Activated B cell treated with CpG ODN at 0.5 μM for 24 hours (primary cell): Measurements from ENCODE around the gene ETNK1. TPM values are rescaled to one million over a fixed set of nuclear protein-coding genes. Genes with fewer than 3 reads are reported as not detected.

Source experiments
- ATAC-seq: fragments of 200-7000 bp; cut with Tn5 transposase; one replicate; pipeline ENCODE4 v1.10.0; 2021; ENCODE audit warnings: low read depth, mild to moderate bottlenecking, moderate library complexity
- CTCF ChIA-PET: fragments of 350-600 bp; sonication (Branson Sonifier 250); formaldehyde crosslinking; loops from one replicate; lab custom pipeline; 2021; ENCODE audit warnings: antibody characterized with exemption; lab: Charles Lee
- POLR2A ChIA-PET: fragments of 350-600 bp; sonication (Branson Sonifier 250); formaldehyde crosslinking; loops from one replicate; lab custom pipeline; 2021; ENCODE audit warnings: antibody characterized with exemption; lab: Charles Lee
- DNase-seq: peaks from one replicate; pipeline ENCODE4 v3.0.0; 2022
- H3K27ac Mint-ChIP-seq: one replicate; pipeline ENCODE4 v1.8.0; 2020; ENCODE audit warnings: mixed read lengths
- H3K27me3 Mint-ChIP-seq: one replicate; pipeline ENCODE4 v1.8.0; 2021; ENCODE audit warnings: mixed read lengths
- H3K36me3 Mint-ChIP-seq: one replicate; pipeline ENCODE4 v1.8.0; 2021; ENCODE audit warnings: low read depth, mixed read lengths
- H3K4me1 Mint-ChIP-seq: one replicate; pipeline ENCODE4 v1.8.0; 2021; ENCODE audit warnings: mixed read lengths
- H3K4me3 Mint-ChIP-seq: one replicate; pipeline ENCODE4 v1.8.0; 2020; ENCODE audit warnings: mild to moderate bottlenecking, mixed read lengths
- H3K9me3 Mint-ChIP-seq: one replicate; pipeline ENCODE4 v1.8.0; 2020; ENCODE audit warnings: mixed read lengths
- intact Hi-C: fragments of 100-400 bp; cut with micrococcal nuclease; formaldehyde crosslinking; loops from one replicate; pipeline ENCODE4 v1.15.1; 2024
- total RNA-seq: library from RNA; stranded (reverse); gene quantifications from 2 replicates; pipeline ENCODE4 v1.2.3, GENCODE V29; 2022
- TF ChIP-seq, protein P1 (sequence below): fragments of 200-600 bp; IDR thresholded peaks from one replicate; pipeline ENCODE4 v1.8.0; 2022; ENCODE audit warnings: antibody characterized with exemption, mild to moderate bottlenecking

Gene ETNK1
- total RNA-seq, 1 donor from 2014 or later, result 98.5 TPM

DNA sequence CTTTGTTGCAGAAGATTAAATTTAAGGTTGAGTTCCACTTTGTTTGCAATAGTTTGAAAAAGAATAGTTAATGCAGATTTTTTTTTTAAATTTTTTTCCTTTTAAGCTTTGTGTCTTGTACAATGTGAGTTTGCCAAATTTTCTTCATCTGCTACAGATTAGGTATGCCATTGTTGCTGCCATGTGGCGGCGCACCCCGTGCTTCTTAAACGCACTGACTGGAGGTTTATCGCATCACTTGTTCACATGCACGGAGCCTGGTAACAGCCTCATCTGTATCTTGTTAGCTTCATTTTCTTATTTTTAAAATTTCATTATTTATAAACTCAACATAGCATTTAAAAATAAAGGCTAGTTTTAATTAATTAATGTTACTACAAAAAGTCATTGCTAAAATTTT is 43.5 kb downstream of the ETNK1 start:
- DNase-seq (no peak), ATAC-seq (no peak)
- Mint-ChIP-seq H3K4me1 (no peaks in the 10 kb centered on the region), H3K4me3 (no peak overlapping the region), H3K9me3 (no peaks in the 10 kb centered on the region), H3K36me3 (peaks cover 42% of the 10 kb centered on the region), H3K27me3 (no peaks in the 10 kb centered on the region), H3K27ac (no peak overlapping the region)
- intact Hi-C loops, result no loop called here
- POLR2A ChIA-PET, result no interaction called here
- TF ChIP-seq, protein P1, sequence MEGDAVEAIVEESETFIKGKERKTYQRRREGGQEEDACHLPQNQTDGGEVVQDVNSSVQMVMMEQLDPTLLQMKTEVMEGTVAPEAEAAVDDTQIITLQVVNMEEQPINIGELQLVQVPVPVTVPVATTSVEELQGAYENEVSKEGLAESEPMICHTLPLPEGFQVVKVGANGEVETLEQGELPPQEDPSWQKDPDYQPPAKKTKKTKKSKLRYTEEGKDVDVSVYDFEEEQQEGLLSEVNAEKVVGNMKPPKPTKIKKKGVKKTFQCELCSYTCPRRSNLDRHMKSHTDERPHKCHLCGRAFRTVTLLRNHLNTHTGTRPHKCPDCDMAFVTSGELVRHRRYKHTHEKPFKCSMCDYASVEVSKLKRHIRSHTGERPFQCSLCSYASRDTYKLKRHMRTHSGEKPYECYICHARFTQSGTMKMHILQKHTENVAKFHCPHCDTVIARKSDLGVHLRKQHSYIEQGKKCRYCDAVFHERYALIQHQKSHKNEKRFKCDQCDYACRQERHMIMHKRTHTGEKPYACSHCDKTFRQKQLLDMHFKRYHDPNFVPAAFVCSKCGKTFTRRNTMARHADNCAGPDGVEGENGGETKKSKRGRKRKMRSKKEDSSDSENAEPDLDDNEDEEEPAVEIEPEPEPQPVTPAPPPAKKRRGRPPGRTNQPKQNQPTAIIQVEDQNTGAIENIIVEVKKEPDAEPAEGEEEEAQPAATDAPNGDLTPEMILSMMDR, result no peak
- CTCF ChIA-PET, result no interaction called here

GRCh38 chr12:22670762-22671161 is 45.8 kb downstream of the ETNK1 start:
- intact Hi-C loops, result loop anchor here (1.0 kb wide), 1 partner anchor 141 kb away; no protein-coding TSS in a partner anchor
- no peaks in the 10 kb centered on the region for H3K4me1 Mint-ChIP-seq
- H3K27me3 Mint-ChIP-seq, result no peaks in the 10 kb centered on the region
- peaks cover 55% of the 10 kb centered on the region for H3K36me3 Mint-ChIP-seq
- H3K9me3 Mint-ChIP-seq, result no peaks in the 10 kb centered on the region
- DNase-seq (no peak), ATAC-seq (no peak)
- TF ChIP-seq, protein P1, result no peak
- POLR2A ChIA-PET, result no interaction called here
- no peak overlapping the region for H3K4me3 Mint-ChIP-seq
- CTCF ChIA-PET, result interaction anchor here (1.0 to 2.2 kb wide), 4 partner anchors 140 to 211 kb away, joined by 3 to 5 read pairs (median 4); no protein-coding TSS in a partner anchor
- no peak overlapping the region for H3K27ac Mint-ChIP-seq

DNA sequence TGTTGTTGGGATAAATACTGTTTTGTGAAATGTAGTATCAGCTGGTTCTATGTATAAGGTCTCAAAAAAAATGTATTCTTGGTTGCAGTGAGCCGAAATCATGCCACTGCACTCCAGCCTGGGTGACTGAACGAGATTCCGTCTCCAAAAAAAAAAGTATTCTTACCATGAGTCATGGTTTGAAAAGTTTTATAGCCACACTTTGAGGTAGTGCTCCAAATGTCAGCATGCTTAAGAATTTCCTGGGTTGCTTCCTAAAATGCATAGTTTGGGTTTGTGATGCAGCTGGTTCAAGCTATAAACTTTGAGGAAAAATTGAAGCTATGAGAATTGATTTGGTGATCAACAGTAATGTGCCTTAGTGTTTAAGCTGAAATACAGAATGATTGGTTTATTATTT is 48.0 kb downstream of the ETNK1 start:
- ChIA-PET CTCF (interaction anchor here (1.3 to 1.8 kb wide), 3 partner anchors 12 to 142 kb away, joined by 3 to 5 read pairs (median 4); no protein-coding TSS in a partner anchor), POLR2A (no interaction called here)
- DNase-seq, result no peak
- intact Hi-C loops, result no loop called here
- peaks cover 65% of the 10 kb centered on the region for H3K36me3 Mint-ChIP-seq
- H3K4me1 Mint-ChIP-seq, result no peaks in the 10 kb centered on the region
- no peak overlapping the region for H3K4me3 Mint-ChIP-seq
- ATAC-seq, result no peak
- TF ChIP-seq, protein P1, result no peak
- no peak overlapping the region for H3K27ac Mint-ChIP-seq
- H3K9me3 Mint-ChIP-seq, result peaks cover 5% of the 10 kb centered on the region
- H3K27me3 Mint-ChIP-seq, result no peaks in the 10 kb centered on the region

- intact Hi-C loops, result no loop called here
- POLR2A ChIA-PET, result interaction anchor here (0.5 kb wide), 1 partner anchor 9 kb away, joined by 3 read pairs; no protein-coding TSS in a partner anchor
- H3K4me3 Mint-ChIP-seq, result no peak overlapping the region
- ATAC-seq, result no peak
- DNase-seq, result no peak
- H3K27me3 Mint-ChIP-seq, result no peaks in the 10 kb centered on the region
- TF ChIP-seq, protein P1, result no peak
- H3K27ac Mint-ChIP-seq, result no peak overlapping the region
- H3K36me3 Mint-ChIP-seq, result peaks cover 71% of the 10 kb centered on the region
- peaks cover 5% of the 10 kb centered on the region for H3K9me3 Mint-ChIP-seq
- CTCF ChIA-PET, result no interaction called here
- H3K4me1 Mint-ChIP-seq, result peaks cover 6% of the 10 kb centered on the region
These were observed 53.0 kb downstream of the ETNK1 start for GRCh38 chr12:22677781-22678574.

DNA sequence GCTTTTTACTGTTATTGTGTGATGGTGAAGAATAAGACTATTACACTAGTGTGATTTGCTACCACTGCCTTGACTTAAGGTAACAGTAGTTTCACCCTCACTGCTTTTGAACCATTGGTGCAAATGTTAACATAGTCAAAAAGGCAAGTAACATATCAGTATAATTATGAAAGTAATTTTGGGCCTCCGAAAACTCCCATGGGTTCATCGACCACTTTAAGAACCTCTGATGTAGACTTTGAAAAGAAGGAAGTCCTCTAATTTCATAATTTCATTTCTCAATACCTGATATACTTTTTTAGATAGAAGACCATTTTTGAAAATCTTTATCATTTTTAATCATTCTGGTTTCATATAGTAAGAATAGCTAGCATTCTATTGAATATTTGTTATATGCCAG is 57.7 kb downstream of the ETNK1 start:
- peak; percentile 18 for ATAC-seq
- H3K27me3 Mint-ChIP-seq, result no peaks in the 10 kb centered on the region
- peaks cover 47% of the 10 kb centered on the region for H3K36me3 Mint-ChIP-seq
- DNase-seq, result no peak
- ChIA-PET POLR2A (no interaction called here), CTCF (interaction anchor here (0.6 kb wide), 1 partner anchor 51 kb away, joined by 4 read pairs; no protein-coding TSS in a partner anchor)
- no peaks in the 10 kb centered on the region for H3K9me3 Mint-ChIP-seq
- H3K4me1 Mint-ChIP-seq, result peaks cover 23% of the 10 kb centered on the region
- H3K4me3 Mint-ChIP-seq, result no peak overlapping the region
- intact Hi-C loops, result loop anchor here (10.0 kb wide), 1 partner anchor 172 kb away; no protein-coding TSS in a partner anchor
- no peak overlapping the region for H3K27ac Mint-ChIP-seq
- TF ChIP-seq, protein P1, result no peak
